GM19455 (cell line): ENCODE results near the gene EBF3.

Source experiments
- ATAC-seq: cut with Tn5 transposase; IDR thresholded peaks from one replicate; pipeline ENCODE4 v1.9.1; 2021; ENCODE audit not compliant: unreplicated experiment

The EBF3 gene

GRCh38 chr10:129894698-129895097, 69.4 kb downstream of the EBF3 start:
- no peak for ATAC-seq

GRCh38 chr10:129893104-129894089, 70.7 kb downstream of the EBF3 start:
- ATAC-seq, result no peak

- ATAC-seq, result no peak
These were observed 71.5 kb downstream of the EBF3 start for GRCh38 chr10:129892548-129893052.

- no peak for ATAC-seq
These were observed 72.3 kb downstream of the EBF3 start for GRCh38 chr10:129891806-129892205.

GRCh38 chr10:129890170-129890569, 73.9 kb downstream of the EBF3 start:
- no peak for ATAC-seq

- peak; percentile 87 for ATAC-seq
These were observed 75.1 kb downstream of the EBF3 start for GRCh38 chr10:129888784-129889616.

- no peak for ATAC-seq
These were observed 75.9 kb downstream of the EBF3 start for GRCh38 chr10:129887986-129888783.

- ATAC-seq, result no peak
These were observed 76.6 kb downstream of the EBF3 start for GRCh38 chr10:129887381-129887905.

- ATAC-seq, result no peak
These were observed 77.8 kb downstream of the EBF3 start for GRCh38 chr10:129886263-129886662.

- ATAC-seq, result no peak
These were observed 78.5 kb downstream of the EBF3 start for GRCh38 chr10:129885526-129885925.

- no peak for ATAC-seq
These were observed 79.5 kb downstream of the EBF3 start for GRCh38 chr10:129884398-129885078.

GRCh38 chr10:129883626-129884397, 80.3 kb downstream of the EBF3 start:
- ATAC-seq, result no peak

GRCh38 chr10:129883029-129883428, 81.0 kb downstream of the EBF3 start:
- ATAC-seq, result no peak

- no peak for ATAC-seq
These were observed 81.6 kb downstream of the EBF3 start for GRCh38 chr10:129882291-129883010.

GRCh38 chr10:129881641-129882040, 82.4 kb downstream of the EBF3 start:
- no peak for ATAC-seq

- no peak for ATAC-seq
These were observed 83.7 kb downstream of the EBF3 start for GRCh38 chr10:129880191-129880870.

- no peak for ATAC-seq
These were observed 84.4 kb downstream of the EBF3 start for GRCh38 chr10:129879655-129880054.

GRCh38 chr10:129878835-129879234, 85.2 kb downstream of the EBF3 start:
- ATAC-seq, result no peak
